Neural progenitor cell (in vitro differentiated cells): ENCODE measurements around the gene CSF1R.

Source experiments
- CTCF ChIP-seq: fragments of 200-600 bp; sonication (generic); IDR thresholded peaks from 2 replicates; pipeline ENCODE4 v1.5.1; 2017; ENCODE audit warnings: antibody characterized with exemption, mild to moderate bottlenecking
- EZH2 ChIP-seq: fragments of 200-600 bp; sonication (generic); IDR thresholded peaks from 2 replicates; pipeline ENCODE4 v1.6.1; 2017; ENCODE audit warnings: antibody characterized with exemption, mild to moderate bottlenecking, moderate library complexity

DNA sequence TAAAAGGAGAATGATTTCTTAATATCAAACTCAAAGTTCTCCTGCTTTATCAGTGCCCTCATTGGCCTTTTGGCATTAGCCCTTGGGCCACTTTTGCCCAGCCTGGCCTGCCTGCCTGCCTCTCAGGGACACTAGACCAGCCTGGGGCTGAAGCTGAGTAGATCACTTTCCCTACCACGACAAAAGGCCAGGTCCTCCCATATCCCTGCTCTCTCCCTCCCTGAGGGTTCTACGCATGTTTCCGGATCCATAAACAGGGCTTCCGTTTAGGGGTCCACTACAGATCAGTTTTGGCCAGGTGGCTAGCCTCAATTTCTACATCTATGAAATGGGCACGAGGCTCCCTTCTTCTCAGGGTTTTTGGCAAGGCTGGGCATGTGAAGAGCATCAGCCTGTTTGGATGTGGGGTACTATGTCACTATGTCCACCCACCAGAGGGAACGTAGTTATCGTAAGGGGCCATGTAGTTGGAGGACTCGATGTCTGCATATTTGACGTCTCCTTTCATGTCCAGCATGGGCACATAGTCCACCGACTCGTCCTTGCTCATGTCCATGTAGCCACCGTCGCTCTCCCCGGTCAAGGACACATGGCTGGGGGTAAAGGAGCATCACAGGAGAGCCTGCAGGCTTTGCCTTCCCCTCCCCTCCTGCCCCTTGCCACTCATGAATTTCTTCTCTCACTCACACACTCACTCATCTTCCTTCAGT lies 35.2 kb upstream of the CSF1R start:
- TF ChIP-seq CTCF = no peak
- no peak for TF ChIP-seq EZH2
